HCT116 (cell line): ENCODE data around the gene CPLX3. TPM values are rescaled to one million over a fixed set of nuclear protein-coding genes. Genes with fewer than 3 reads are reported as not detected.

Experiments used
- ATAC-seq: fragments of 200-7000 bp; cut with Tn5 transposase; 2 replicates; pipeline ENCODE4 v1.9.1; 2020; ENCODE audit warnings: mild to moderate bottlenecking, moderate library complexity
- BruUV-seq: library from RNA; stranded (reverse); fragments of 400-500 nt; replicated peaks from 2 replicates; lab custom pipeline; 2021; lab: Mats Ljungman, UMichigan
- CTCF ChIA-PET: fragments of 300-600 bp; sonication (Branson Sonifier 250); formaldehyde crosslinking; loops from one replicate; lab custom pipeline; 2021; ENCODE audit warnings: antibody characterized with exemption; lab: Charles Lee
- POLR2A ChIA-PET: fragments of 300-600, 350-600 bp; sonication (Branson Sonifier 250); formaldehyde crosslinking; loops from one replicate; lab custom pipeline; 2021; ENCODE audit warnings: antibody characterized with exemption; lab: Charles Lee
- RAD21 ChIA-PET, 2 experiments: fragments of 300-600 bp; sonication (Branson Sonifier 250); formaldehyde crosslinking; loops; one replicate each; lab custom pipeline; 2023; ENCODE audit warnings: low total read pairs in 2 of 2; ENCODE audit not compliant: uncharacterized antibody in 2 of 2, unreplicated experiment in 2 of 2, low non-redundant PET in 1 of 2; lab: Charles Lee
- DNase-seq: peaks from one replicate; pipeline ENCODE4 v3.0.0-alpha.2; 2010; ENCODE audit warnings: low read depth, low spot score
- H2AFZ ChIP-seq: fragments of 200-600 bp; shearing (Covaris generic), sonication (generic); 2 replicates; pipeline ENCODE4 v1.6.1; 2017; ENCODE audit warnings: low read depth, mixed run types, mixed read lengths, antibody characterized with exemption, low read length; ENCODE audit not compliant: poor library complexity, severe bottlenecking
- H3K27ac ChIP-seq: 2 replicates; pipeline ENCODE4 v1.5.1; 2012; ENCODE audit warnings: low read depth, low read length
- H3K27me3 ChIP-seq: fragments of 200-600 bp; sonication (generic); 2 replicates; pipeline ENCODE4 v1.6.1; 2016; ENCODE audit warnings: mixed run types, low read length, mixed read lengths; ENCODE audit not compliant: insufficient read depth
- H3K36me3 ChIP-seq, 2 experiments: fragments of 200-500 bp in 1 of 2; fragments of 200-600 bp in 1 of 2; sonication (Bioruptor generic) in 1 of 2; sonication (generic) in 1 of 2; 2 replicates each; pipeline versions ENCODE4 v1.5.1 to v1.6.1; 2014 to 2016; ENCODE audit warnings: low read length in 2 of 2, inconsistent platforms in 1 of 2, mixed read lengths in 1 of 2, mixed run types in 1 of 2; ENCODE audit not compliant: insufficient read depth in 2 of 2, control insufficient read depth in 1 of 2
- H3K4me1 ChIP-seq, 2 experiments: fragments of 200-600 bp in 1 of 2; sonication (generic) in 1 of 2; 2 replicates each; pipeline versions ENCODE4 v1.5.1 to v1.6.1; 2012 to 2017; ENCODE audit warnings: low read length in 2 of 2, inconsistent platforms in 1 of 2, mild to moderate bottlenecking in 1 of 2, mixed read lengths in 1 of 2, mixed run types in 1 of 2, moderate library complexity in 1 of 2; ENCODE audit not compliant: insufficient read depth in 2 of 2, control insufficient read depth in 1 of 2
- H3K4me2 ChIP-seq: fragments of 200-600 bp; sonication (generic); 2 replicates; pipeline ENCODE4 v1.6.1; 2017; ENCODE audit warnings: mixed run types, low read length, mixed read lengths
- H3K4me3 ChIP-seq, 2 experiments: fragments of 200-600 bp in 1 of 2; sonication (generic) in 1 of 2; replicated peaks in 1 of 2; 2 replicates each; pipeline ENCODE4 v1.5.1; 2011 to 2016; ENCODE audit warnings: low read length in 2 of 2, control low read depth in 1 of 2, low read depth in 1 of 2, mild to moderate bottlenecking in 1 of 2, mixed read lengths in 1 of 2, mixed run types in 1 of 2
- H3K79me2 ChIP-seq: fragments of 200-600 bp; sonication (generic); 2 replicates; pipeline ENCODE4 v1.6.1; 2017; ENCODE audit warnings: mild to moderate bottlenecking, mixed run types, low read length, moderate library complexity, mixed read lengths; ENCODE audit not compliant: insufficient read depth
- H3K9ac ChIP-seq: fragments of 200-600 bp; sonication (generic); 2 replicates; pipeline ENCODE4 v1.6.1; 2016; ENCODE audit warnings: low read length, mixed read lengths
- H3K9me2 ChIP-seq: fragments of 200-600 bp; sonication (generic), shearing (Covaris generic); 2 replicates; pipeline ENCODE4 v1.6.1; 2017; ENCODE audit warnings: mixed run types, mild to moderate bottlenecking, moderate library complexity; ENCODE audit not compliant: insufficient read depth
- H3K9me3 ChIP-seq, 2 experiments: fragments of 200-500 bp in 1 of 2; fragments of 200-600 bp in 1 of 2; sonication (Bioruptor generic) in 1 of 2; sonication (generic) in 1 of 2; 2 replicates each; pipeline ENCODE4 v1.6.1; 2014 to 2017; ENCODE audit warnings: low read length in 2 of 2, mixed read lengths in 2 of 2, inconsistent platforms in 1 of 2, low read depth in 1 of 2, mild to moderate bottlenecking in 1 of 2, mixed run types in 1 of 2, moderate library complexity in 1 of 2; ENCODE audit not compliant: control insufficient read depth in 1 of 2, insufficient read depth in 1 of 2
- H4K20me1 ChIP-seq: fragments of 200-600 bp; sonication (generic), shearing (Covaris generic); 2 replicates; pipeline ENCODE4 v1.6.1; 2017; ENCODE audit warnings: mixed run types, mild to moderate bottlenecking, moderate library complexity; ENCODE audit not compliant: insufficient read depth
- CEBPB ChIP-seq: IDR thresholded peaks from 2 replicates; pipeline ENCODE4 v1.6.1; 2012; ENCODE audit warnings: low read depth
- EGR1 ChIP-seq: IDR thresholded peaks from 2 replicates; pipeline ENCODE4 v1.6.1; 2012; ENCODE audit warnings: low read depth
- POLR2A ChIP-seq: IDR thresholded peaks from 2 replicates; pipeline ENCODE4 v1.7.0; 2011; ENCODE audit warnings: borderline replicate concordance; ENCODE audit not compliant: insufficient read depth, insufficient read length; ENCODE audit errors: extremely low read depth
- POLR2AphosphoS5 ChIP-seq: IDR thresholded peaks from 2 replicates; pipeline ENCODE4 v1.6.1; 2011; ENCODE audit warnings: mild to moderate bottlenecking, low read depth, low read length, moderate library complexity
- RAD21 ChIP-seq: IDR thresholded peaks from 2 replicates; pipeline ENCODE4 v1.6.1; 2012; ENCODE audit warnings: low read depth, mild to moderate bottlenecking
- SP1 ChIP-seq: IDR thresholded peaks from 2 replicates; pipeline ENCODE4 v1.6.1; 2012; ENCODE audit warnings: low read depth
- TCF7L2 ChIP-seq: IDR thresholded peaks from 2 replicates; pipeline ENCODE4 v1.7.0; 2011; ENCODE audit warnings: borderline replicate concordance, inconsistent platforms; ENCODE audit not compliant: insufficient read depth, insufficient read length; ENCODE audit errors: extremely low read depth
- ZBTB33 ChIP-seq: IDR thresholded peaks from 2 replicates; pipeline ENCODE4 v1.6.1; 2011; ENCODE audit warnings: mild to moderate bottlenecking, low read length, moderate library complexity; ENCODE audit not compliant: insufficient replicate concordance; ENCODE audit errors: extremely low read depth
- ZFX ChIP-seq: fragments of 450-650 bp; IDR thresholded peaks from 2 replicates; pipeline ENCODE4 v1.6.1; 2017
- ZNF274 ChIP-seq: fragments of 200-500 bp; sonication (Bioruptor generic); IDR thresholded peaks from 2 replicates; pipeline ENCODE4 v1.6.1; 2014; ENCODE audit warnings: mild to moderate bottlenecking, low read depth, low read length, inconsistent platforms
- intact Hi-C: fragments of 100-400 bp; cut with micrococcal nuclease; formaldehyde crosslinking; loops from 2 replicates; pipeline ENCODE4 v1.10.0; 2022
- total RNA-seq: library from RNA; stranded (reverse); gene quantifications from one replicate; pipeline ENCODE4 v1.2.1, GENCODE V29; 2021; ENCODE audit not compliant: unreplicated experiment
- TF ChIP-seq, protein P1 (sequence below), 3 experiments: fragments of 200-600 bp in 1 of 3; sonication (generic) in 1 of 3; IDR thresholded peaks in 2 of 3; conservative IDR thresholded peaks in 1 of 3; 2 replicates each; pipeline ENCODE4 v1.5.1; 2012 to 2017; ENCODE audit warnings: low read depth in 2 of 3, low read length in 2 of 3, antibody characterized with exemption in 1 of 3, borderline replicate concordance in 1 of 3, control low read depth in 1 of 3, mild to moderate bottlenecking in 1 of 3, mixed read lengths in 1 of 3, mixed run types in 1 of 3, moderate library complexity in 1 of 3; ENCODE audit not compliant: insufficient read depth in 1 of 3
- TF ChIP-seq, protein P2 (sequence below): IDR thresholded peaks from 2 replicates; pipeline ENCODE4 v1.6.1; 2012
- TF ChIP-seq, protein P3 (sequence below): IDR thresholded peaks from 2 replicates; pipeline ENCODE4 v1.6.1; 2012; ENCODE audit warnings: low read depth

The CPLX3 gene
- total RNA-seq, 1 experiment from 2014 or later, result not detected

DNA sequence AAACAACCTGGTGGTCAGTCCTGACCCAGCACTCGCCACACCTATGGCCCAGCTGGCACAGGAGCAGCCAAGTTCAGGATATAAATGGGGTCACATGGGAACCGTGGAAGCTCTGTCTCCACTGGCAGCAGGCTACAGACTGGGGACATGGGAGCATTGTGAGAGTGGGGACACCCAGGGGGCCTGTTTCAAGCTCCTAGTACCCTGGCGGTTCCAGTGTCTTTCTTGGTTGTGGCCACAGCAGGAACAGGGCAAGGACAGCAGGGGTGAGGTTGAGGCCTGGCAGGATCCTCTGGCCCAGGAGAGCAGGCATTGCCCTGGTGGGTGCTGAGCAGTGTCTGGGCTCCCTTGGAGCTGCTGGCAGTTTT lies 42.6 kb upstream of the CPLX3 start:
- BruUV-seq, result no TSS peak
- Histone ChIP-seq H3K4me1 (peaks cover 19 to 41% of the 10 kb centered on the region in 2 experiments), H3K9me2 (no peaks in the 10 kb centered on the region), H4K20me1 (no peaks in the 10 kb centered on the region; the same call in 1 of the 2 replicates)
- DNase-seq, result no peak
- intact Hi-C loops, result loop anchor here (10.0 kb wide), 1 partner anchor 421 kb away; the partner anchor contains the start of gene C15orf39
- TF ChIP-seq ZBTB33 (no peak), TCF7L2 (no peak), ZFX (no peak), POLR2AphosphoS5 (no peak), EGR1 (no peak), SP1 (no peak), POLR2A (no peak), CEBPB (no peak), ZNF274 (no peak), RAD21 (no peak)
- TF ChIP-seq, protein P1, sequence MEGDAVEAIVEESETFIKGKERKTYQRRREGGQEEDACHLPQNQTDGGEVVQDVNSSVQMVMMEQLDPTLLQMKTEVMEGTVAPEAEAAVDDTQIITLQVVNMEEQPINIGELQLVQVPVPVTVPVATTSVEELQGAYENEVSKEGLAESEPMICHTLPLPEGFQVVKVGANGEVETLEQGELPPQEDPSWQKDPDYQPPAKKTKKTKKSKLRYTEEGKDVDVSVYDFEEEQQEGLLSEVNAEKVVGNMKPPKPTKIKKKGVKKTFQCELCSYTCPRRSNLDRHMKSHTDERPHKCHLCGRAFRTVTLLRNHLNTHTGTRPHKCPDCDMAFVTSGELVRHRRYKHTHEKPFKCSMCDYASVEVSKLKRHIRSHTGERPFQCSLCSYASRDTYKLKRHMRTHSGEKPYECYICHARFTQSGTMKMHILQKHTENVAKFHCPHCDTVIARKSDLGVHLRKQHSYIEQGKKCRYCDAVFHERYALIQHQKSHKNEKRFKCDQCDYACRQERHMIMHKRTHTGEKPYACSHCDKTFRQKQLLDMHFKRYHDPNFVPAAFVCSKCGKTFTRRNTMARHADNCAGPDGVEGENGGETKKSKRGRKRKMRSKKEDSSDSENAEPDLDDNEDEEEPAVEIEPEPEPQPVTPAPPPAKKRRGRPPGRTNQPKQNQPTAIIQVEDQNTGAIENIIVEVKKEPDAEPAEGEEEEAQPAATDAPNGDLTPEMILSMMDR (IDR thresholded peaks at IDR 0.05 in 2 of 3, conservative IDR thresholded peaks at IDR 0.05 in 1 of 3; ENCODE audit: borderline replicate concordance in 1 of 3, insufficient read depth in 1 of 3, low read depth in 2 of 3, low read length in 2 of 3), result no peak
- TF ChIP-seq, protein P2, sequence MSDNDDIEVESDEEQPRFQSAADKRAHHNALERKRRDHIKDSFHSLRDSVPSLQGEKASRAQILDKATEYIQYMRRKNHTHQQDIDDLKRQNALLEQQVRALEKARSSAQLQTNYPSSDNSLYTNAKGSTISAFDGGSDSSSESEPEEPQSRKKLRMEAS, result no peak
- TF ChIP-seq, protein P3, sequence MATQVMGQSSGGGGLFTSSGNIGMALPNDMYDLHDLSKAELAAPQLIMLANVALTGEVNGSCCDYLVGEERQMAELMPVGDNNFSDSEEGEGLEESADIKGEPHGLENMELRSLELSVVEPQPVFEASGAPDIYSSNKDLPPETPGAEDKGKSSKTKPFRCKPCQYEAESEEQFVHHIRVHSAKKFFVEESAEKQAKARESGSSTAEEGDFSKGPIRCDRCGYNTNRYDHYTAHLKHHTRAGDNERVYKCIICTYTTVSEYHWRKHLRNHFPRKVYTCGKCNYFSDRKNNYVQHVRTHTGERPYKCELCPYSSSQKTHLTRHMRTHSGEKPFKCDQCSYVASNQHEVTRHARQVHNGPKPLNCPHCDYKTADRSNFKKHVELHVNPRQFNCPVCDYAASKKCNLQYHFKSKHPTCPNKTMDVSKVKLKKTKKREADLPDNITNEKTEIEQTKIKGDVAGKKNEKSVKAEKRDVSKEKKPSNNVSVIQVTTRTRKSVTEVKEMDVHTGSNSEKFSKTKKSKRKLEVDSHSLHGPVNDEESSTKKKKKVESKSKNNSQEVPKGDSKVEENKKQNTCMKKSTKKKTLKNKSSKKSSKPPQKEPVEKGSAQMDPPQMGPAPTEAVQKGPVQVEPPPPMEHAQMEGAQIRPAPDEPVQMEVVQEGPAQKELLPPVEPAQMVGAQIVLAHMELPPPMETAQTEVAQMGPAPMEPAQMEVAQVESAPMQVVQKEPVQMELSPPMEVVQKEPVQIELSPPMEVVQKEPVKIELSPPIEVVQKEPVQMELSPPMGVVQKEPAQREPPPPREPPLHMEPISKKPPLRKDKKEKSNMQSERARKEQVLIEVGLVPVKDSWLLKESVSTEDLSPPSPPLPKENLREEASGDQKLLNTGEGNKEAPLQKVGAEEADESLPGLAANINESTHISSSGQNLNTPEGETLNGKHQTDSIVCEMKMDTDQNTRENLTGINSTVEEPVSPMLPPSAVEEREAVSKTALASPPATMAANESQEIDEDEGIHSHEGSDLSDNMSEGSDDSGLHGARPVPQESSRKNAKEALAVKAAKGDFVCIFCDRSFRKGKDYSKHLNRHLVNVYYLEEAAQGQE, result no peak
- TF ChIP-seq, all 23 proteins: peak for 0
- ChIA-PET CTCF (interaction anchor here (1.4 to 3.0 kb wide), 3 partner anchors 59 to 166 kb away, joined by 3 to 8 read pairs (median 4); no protein-coding TSS in a partner anchor), POLR2A (no interaction called here), RAD21 (interaction anchor here in 1 of 2 experiments (1.3 kb wide), 1 partner anchor 118 kb away, joined by 3 read pairs; no protein-coding TSS in a partner anchor)
- Histone ChIP-seq H3K36me3 (peaks cover 0 to 5% of the 10 kb centered on the region in 2 experiments; a peak in 2 of 4 replicates), H3K9me3 (no peaks in the 10 kb centered on the region), H3K27me3 (no peaks in the 10 kb centered on the region), H3K9ac (peak overlapping the region; percentile 87), H3K4me3 (peak overlapping the region; percentile 92 to 93), H3K4me2 (peak overlapping the region; percentile 95), H3K79me2 (peaks cover 62% of the 10 kb centered on the region), H3K27ac (peak overlapping the region; percentile 92), H2AFZ (no peak overlapping the region)
- ATAC-seq, result no peak; the same call in 1 of the 2 replicates
